ENCODE data around the gene EYA3. TPM values are rescaled to one million over a fixed set of nuclear protein-coding genes. Genes with fewer than 3 reads are reported as not detected.

Gene EYA3
- total RNA-seq, 2 donors from 2014 or later: 16.7 to 19.4 TPM

- Histone ChIP-seq H3K9me3 (no peaks in the 10 kb centered on the region), H3K4me3 (no peak overlapping the region), H3K27me3 (replicated peaks; ENCODE audit: insufficient read depth) (no peaks in the 10 kb centered on the region), H3K27ac (no peak overlapping the region), H3K4me1 (replicated peaks) (no peaks in the 10 kb centered on the region), H3K36me3 (peaks cover 0 to 12% of the 10 kb centered on the region in 2 donors)
- no peak for DNase-seq (ENCODE audit: low spot score)
- 84% methylated on average over 6 of the region's 6 CpGs for WGBS
- TF ChIP-seq POLR2A (IDR thresholded peaks at IDR 0.05) (no peak), CTCF (IDR thresholded peaks at IDR 0.05) (no peak), POLR2AphosphoS5 (IDR thresholded peaks at IDR 0.05) (no peak)
- intact Hi-C loops (cut with DNase I): no loop called here
These were observed 96.1 kb downstream of the EYA3 start for GRCh38 chr1:27992276-27992675.

DNA sequence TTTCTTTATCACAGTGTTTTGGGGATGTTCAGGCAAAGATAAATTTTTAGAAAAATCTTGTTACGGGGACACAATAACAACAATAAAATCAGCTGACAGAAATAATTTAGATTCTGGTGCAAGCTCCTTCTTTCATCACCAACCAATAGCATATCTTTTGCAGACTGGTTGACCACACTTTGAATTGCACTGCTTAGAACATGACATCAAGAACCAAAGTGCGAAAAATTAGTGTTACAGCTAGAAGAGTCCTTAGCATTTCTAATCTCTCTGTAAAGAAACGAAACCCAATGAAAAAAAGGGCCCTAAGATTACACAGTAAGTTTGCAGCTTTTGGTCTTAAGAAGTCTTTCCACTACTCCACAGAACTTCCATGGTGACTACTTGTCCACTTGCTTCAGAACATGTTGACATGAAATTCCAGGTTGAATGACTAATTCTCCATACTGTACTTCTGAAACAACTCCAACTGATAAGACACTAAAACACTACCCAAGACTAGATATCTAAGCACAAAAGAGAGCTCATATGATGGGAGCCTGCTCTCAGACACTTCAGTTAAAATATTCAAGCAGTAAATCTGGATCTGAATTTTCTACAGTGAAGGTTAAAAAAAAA, 97.4 kb downstream of the EYA3 start:
- Histone ChIP-seq H3K27me3 (replicated peaks; ENCODE audit: insufficient read depth) (no peaks in the 10 kb centered on the region), H3K4me3 (no peak overlapping the region), H3K27ac (no peak overlapping the region), H3K36me3 (peaks cover 0 to 12% of the 10 kb centered on the region in 2 donors), H3K4me1 (replicated peaks) (no peaks in the 10 kb centered on the region), H3K9me3 (no peaks in the 10 kb centered on the region)
- no peak for DNase-seq (ENCODE audit: low spot score)
- intact Hi-C loops (cut with DNase I): no loop called here
- TF ChIP-seq POLR2A (IDR thresholded peaks at IDR 0.05) (no peak), CTCF (IDR thresholded peaks at IDR 0.05) (no peak), POLR2AphosphoS5 (IDR thresholded peaks at IDR 0.05) (no peak)
- 95% methylated on average over 3 of the region's 3 CpGs for WGBS

DNA sequence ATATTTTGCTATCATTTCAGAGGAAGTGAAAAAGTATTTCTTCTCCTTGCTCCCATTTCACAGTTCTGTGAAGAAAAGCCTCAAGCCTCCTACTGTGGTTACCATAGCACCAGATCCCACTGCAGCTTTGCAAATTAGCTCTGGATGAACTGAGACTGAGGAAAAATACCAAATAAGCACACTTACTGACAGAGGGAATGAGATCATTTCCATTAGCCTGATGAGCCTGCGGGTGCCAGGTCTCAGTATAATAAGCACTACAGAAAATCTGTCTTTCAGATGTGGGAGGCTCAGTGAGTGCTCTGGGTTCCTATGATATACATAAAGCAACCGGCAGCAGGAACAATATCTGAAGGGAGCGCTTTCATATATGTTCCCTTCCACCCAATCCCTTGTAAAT, 107.3 kb downstream of the EYA3 start:
- 83% methylated on average over 3 of the region's 3 CpGs for WGBS
- intact Hi-C loops (cut with DNase I): no loop called here
- Histone ChIP-seq H3K27me3 (replicated peaks; ENCODE audit: insufficient read depth) (no peaks in the 10 kb centered on the region), H3K36me3 (no peaks in the 10 kb centered on the region), H3K4me3 (no peak overlapping the region), H3K27ac (no peak overlapping the region), H3K4me1 (replicated peaks) (no peaks in the 10 kb centered on the region), H3K9me3 (no peaks in the 10 kb centered on the region)
- DNase-seq (ENCODE audit: low spot score): no peak
- TF ChIP-seq POLR2A (IDR thresholded peaks at IDR 0.05) (no peak), POLR2AphosphoS5 (IDR thresholded peaks at IDR 0.05) (no peak), CTCF (IDR thresholded peaks at IDR 0.05) (no peak)

DNA sequence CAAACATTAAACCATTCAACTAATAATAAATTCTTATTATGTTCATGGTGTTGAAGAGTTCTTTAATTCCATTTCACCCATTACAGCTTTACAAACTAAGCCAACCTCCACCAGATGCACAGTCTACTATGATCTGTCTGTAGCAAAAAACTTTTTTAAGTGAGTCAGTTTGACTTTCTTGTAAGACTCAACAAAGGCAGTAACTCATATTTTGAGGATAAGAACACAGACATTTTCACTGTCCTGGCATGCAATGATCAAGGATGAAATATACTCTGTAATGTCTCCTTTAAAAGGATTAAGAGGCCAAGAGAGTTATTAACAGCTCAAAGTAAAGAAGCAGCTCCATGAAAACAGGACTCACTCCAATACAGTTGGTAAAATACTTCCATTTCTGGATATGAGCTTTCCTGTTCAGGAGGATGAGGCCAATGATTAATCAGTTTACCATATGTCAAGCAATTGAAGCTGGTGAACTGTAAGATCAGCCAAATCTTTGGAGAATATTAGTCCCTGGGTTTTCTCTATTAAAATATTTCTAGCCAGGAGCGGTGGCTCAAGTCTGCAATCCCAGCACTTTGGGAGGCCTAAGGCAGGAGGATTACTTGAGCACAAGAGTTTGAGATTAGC, 108.1 kb downstream of the EYA3 start:
- intact Hi-C loops (cut with DNase I): no loop called here

DNA sequence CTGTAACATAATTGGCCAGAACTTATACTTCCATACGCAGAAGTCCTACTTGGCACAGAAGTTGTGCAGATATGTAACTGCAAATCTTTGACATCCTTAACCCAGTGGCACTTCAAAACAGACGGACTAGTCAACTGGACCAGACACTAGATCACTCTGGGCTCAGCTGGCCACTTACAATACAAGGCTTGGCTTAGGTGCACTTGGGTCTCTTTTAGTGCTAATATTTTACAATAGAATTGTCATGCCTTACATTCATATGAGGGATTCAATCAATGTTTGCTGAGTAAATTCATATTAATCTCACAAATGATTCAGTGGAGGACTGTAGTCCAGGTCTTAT, 108.6 kb downstream of the EYA3 start:
- 20% methylated on average over 2 of the region's 2 CpGs for WGBS
- intact Hi-C loops (cut with DNase I): loop anchor here (5.0 kb wide), 1 partner anchor 123 kb away; no protein-coding TSS in a partner anchor
- no peak overlapping the region for H3K27ac ChIP-seq
- DNase-seq (ENCODE audit: low spot score): no peak
- H3K4me1 ChIP-seq (replicated peaks): no peaks in the 10 kb centered on the region
- no peak overlapping the region for H3K4me3 ChIP-seq
- TF ChIP-seq CTCF (IDR thresholded peaks at IDR 0.05) (no peak), POLR2A (IDR thresholded peaks at IDR 0.05) (no peak), POLR2AphosphoS5 (IDR thresholded peaks at IDR 0.05) (no peak)
- no peaks in the 10 kb centered on the region for H3K27me3 ChIP-seq (replicated peaks; ENCODE audit: insufficient read depth)
- H3K36me3 ChIP-seq: no peaks in the 10 kb centered on the region
- no peaks in the 10 kb centered on the region for H3K9me3 ChIP-seq

More for the DNA sequence above, 108.1 kb downstream of the EYA3 start:
- Histone ChIP-seq H3K4me1 (replicated peaks) (no peaks in the 10 kb centered on the region), H3K9me3 (no peaks in the 10 kb centered on the region), H3K27me3 (replicated peaks; ENCODE audit: insufficient read depth) (no peaks in the 10 kb centered on the region), H3K4me3 (no peak overlapping the region), H3K27ac (no peak overlapping the region), H3K36me3 (no peaks in the 10 kb centered on the region)
- no peak for DNase-seq (ENCODE audit: low spot score)
- no peak for TF ChIP-seq POLR2AphosphoS5 (IDR thresholded peaks at IDR 0.05)
- WGBS: 73% methylated on average over 1 of the region's 1 CpG
